SHP77 treated with DMSO at 0.1 percent for 48 hours (cell line): Measurements from ENCODE around the gene USE1.

Source experiments
- DNase-seq: peaks from one replicate; lab custom pipeline; 2025; lab: John Stamatoyannopoulos, UW

Gene USE1

GRCh38 chr19:17259118-17259780 lies 44.1 kb downstream of the USE1 start:
- DNase-seq, result no peak

GRCh38 chr19:17259934-17260333 lies 44.8 kb downstream of the USE1 start:
- no peak for DNase-seq

- peak; percentile 62 for DNase-seq
These were observed 45.7 kb downstream of the USE1 start for GRCh38 chr19:17260842-17261325.

- DNase-seq, result no peak
These were observed 47.4 kb downstream of the USE1 start for GRCh38 chr19:17262557-17262956.

GRCh38 chr19:17263712-17264640 lies 48.8 kb downstream of the USE1 start:
- DNase-seq, result no peak

- DNase-seq, result no peak
These were observed 49.5 kb downstream of the USE1 start, which contains the start of gene USHBP1 for GRCh38 chr19:17264641-17264979. Gene USHBP1, minus strand, starts transcription at chr19:17264745. Its CDS starts 446 bp downstream, at chr19:17264299.

- no peak for DNase-seq
These were observed 50.9 kb downstream of the USE1 start for GRCh38 chr19:17266026-17266425.

- DNase-seq, result no peak
These were observed 51.4 kb downstream of the USE1 start for GRCh38 chr19:17266589-17266974.

- DNase-seq, result peak; percentile 100
These were observed 52.0 kb downstream of the USE1 start, which contains the start of gene BABAM1 for GRCh38 chr19:17266975-17267788. Gene BABAM1, plus strand, starts transcription at chr19:17267443. Its CDS starts 1,364 bp downstream, at chr19:17268807.

- no peak for DNase-seq
These were observed 53.6 kb downstream of the USE1 start for GRCh38 chr19:17268754-17269153.
